ENCODE results near the gene KLHL40. TPM values are rescaled to one million over a fixed set of nuclear protein-coding genes. Genes with fewer than 3 reads are reported as not detected.
"Not testable (repeated sequence)": the region's sequence is repeated elsewhere in the genome, so short reads cannot be mapped to it uniquely, and the experiment has no call there.

KLHL40 gene
- total and polyA plus RNA-seq, 9 donors, result not detected

DNA sequence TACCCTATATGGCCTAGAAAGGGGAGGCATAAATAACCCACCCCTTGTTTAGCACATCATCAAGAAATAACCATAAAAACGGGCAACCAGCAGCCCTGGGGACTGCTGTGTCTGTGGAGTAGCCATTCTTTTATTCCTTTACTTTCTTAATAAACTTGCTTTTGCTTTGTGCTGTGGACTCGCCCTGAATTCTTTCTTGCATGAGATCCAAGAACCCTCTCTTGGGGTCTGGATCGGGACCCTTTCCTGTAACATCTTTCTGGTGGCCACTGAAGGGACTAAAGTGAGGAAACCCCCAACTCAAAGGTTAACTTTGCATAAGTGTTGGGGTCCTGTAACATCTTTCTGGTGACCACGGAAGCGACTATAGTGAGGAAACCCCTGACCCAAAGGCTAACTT is 33.0 kb downstream of the KLHL40 start:
- no peak overlapping the region for H3K4me3 ChIP-seq
- H3K36me3 ChIP-seq, result no peaks in the 10 kb centered on the region
- H3K27me3 ChIP-seq, result no peaks in the 10 kb centered on the region
- H3K27ac ChIP-seq, result no peak overlapping the region
- DNase-seq, result peak in 1 of 5 donors; percentile 1
- no peaks in the 10 kb centered on the region for H3K9me3 ChIP-seq
- 75 to 79% (median 77%) methylated on average over 5 of the region's 5 CpGs for WGBS, 3 donors
- TF ChIP-seq EP300 (IDR thresholded peaks at IDR 0.05) (no peak), POLR2A (IDR thresholded peaks at IDR 0.05) (no peak)
- TF ChIP-seq, protein P1, sequence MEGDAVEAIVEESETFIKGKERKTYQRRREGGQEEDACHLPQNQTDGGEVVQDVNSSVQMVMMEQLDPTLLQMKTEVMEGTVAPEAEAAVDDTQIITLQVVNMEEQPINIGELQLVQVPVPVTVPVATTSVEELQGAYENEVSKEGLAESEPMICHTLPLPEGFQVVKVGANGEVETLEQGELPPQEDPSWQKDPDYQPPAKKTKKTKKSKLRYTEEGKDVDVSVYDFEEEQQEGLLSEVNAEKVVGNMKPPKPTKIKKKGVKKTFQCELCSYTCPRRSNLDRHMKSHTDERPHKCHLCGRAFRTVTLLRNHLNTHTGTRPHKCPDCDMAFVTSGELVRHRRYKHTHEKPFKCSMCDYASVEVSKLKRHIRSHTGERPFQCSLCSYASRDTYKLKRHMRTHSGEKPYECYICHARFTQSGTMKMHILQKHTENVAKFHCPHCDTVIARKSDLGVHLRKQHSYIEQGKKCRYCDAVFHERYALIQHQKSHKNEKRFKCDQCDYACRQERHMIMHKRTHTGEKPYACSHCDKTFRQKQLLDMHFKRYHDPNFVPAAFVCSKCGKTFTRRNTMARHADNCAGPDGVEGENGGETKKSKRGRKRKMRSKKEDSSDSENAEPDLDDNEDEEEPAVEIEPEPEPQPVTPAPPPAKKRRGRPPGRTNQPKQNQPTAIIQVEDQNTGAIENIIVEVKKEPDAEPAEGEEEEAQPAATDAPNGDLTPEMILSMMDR (IDR thresholded peaks at IDR 0.05), result no peak
- H3K4me1 ChIP-seq (ENCODE audit: insufficient read depth), result no peaks in the 10 kb centered on the region
- intact Hi-C loops (cut with DNase I), result no loop called here

DNA sequence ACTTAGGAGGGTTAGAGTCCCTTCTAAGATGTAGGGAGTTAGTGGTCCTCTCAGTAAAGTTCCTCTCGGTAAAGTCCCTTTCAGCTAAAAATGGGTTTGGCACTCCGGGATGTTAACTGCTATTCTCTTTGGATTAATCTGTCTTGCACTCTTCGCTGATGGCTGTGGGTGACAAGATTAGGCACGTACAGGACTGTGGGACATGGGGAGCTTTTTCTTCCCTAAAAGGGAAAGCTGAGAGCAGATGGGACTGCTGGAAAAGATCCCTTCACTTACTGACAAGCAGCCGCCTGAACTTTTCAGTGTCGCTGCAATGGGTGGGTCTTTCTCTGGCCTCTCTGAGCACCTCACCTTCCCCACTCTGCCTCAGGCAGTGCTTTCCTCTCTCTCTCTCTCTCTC is 33.7 kb downstream of the KLHL40 start:
- Histone ChIP-seq H3K4me3 (no peak overlapping the region), H3K4me1 (ENCODE audit: insufficient read depth) (no peaks in the 10 kb centered on the region), H3K9me3 (no peaks in the 10 kb centered on the region), H3K36me3 (no peaks in the 10 kb centered on the region), H3K27ac (no peak overlapping the region), H3K27me3 (no peaks in the 10 kb centered on the region)
- intact Hi-C loops (cut with DNase I), result no loop called here
- DNase-seq, result peak in 2 of 5 donors; percentile 2 to 4
- 68 to 79% (median 74%) methylated on average over 6 of the region's 6 CpGs for WGBS, 3 donors
- no peak for TF ChIP-seq POLR2A (IDR thresholded peaks at IDR 0.05)
- TF ChIP-seq, protein P1 (IDR thresholded peaks at IDR 0.05), result no peak

DNA sequence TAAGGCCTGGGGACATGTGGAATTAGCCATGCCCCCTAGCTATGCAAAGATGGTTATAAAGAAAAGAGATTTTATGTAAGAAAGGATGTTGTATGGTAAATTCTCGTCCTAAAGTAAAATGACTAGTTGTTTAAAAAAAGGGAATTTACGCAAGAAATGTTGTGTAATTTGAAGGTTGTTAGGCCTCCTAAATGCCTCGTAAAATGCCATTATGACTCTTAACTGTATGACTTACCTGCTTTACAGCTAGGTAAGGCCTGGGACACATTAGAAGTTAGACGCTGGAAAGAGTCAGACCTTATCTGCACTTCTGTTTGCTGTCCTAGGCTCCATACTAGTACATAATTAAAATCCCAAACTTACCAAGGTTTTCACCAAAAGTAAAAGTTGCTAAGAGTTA is 34.8 kb downstream of the KLHL40 start:
- intact Hi-C loops (cut with DNase I), result no loop called here
- H3K4me3 ChIP-seq, result no peak overlapping the region
- TF ChIP-seq, protein P1 (IDR thresholded peaks at IDR 0.05), result no peak
- no peak for TF ChIP-seq EP300 (IDR thresholded peaks at IDR 0.05)
- no peak for TF ChIP-seq POLR2A (IDR thresholded peaks at IDR 0.05)
- no peaks in the 10 kb centered on the region for H3K36me3 ChIP-seq
- no peaks in the 10 kb centered on the region for H3K27me3 ChIP-seq
- 86 to 88% (median 86%) methylated on average over 4 of the region's 4 CpGs for WGBS, 3 donors
- DNase-seq, result no peak
- H3K27ac ChIP-seq, result no peak overlapping the region
- H3K9me3 ChIP-seq, result no peaks in the 10 kb centered on the region
- H3K4me1 ChIP-seq (ENCODE audit: insufficient read depth), result no peaks in the 10 kb centered on the region

DNA sequence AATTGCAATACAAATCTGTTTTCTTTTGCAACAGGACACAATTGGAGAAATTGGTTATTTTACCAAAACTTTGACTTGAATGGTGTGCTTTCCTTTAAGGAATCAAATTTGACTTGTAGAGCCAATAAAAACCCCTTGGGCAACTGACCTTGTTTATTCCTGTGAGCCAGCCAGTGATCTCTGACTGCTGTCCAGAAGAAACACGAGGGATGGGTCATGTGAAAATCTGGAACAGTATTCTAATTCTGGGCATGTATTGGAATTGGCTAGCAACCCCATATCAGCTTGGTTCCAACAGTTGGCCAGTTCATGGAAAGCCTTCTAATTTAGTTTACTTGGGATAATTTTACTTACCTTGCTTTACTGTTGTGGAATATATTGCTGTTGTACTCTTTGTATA is 36.4 kb downstream of the KLHL40 start:
- no peaks in the 10 kb centered on the region for H3K27me3 ChIP-seq
- H3K27ac ChIP-seq, result no peak overlapping the region
- WGBS, 3 donors, result 46 to 50% (median 50%) methylated on average over 1 of the region's 1 CpG
- no peaks in the 10 kb centered on the region for H3K9me3 ChIP-seq
- DNase-seq, result no peak
- H3K4me1 ChIP-seq (ENCODE audit: insufficient read depth), result no peaks in the 10 kb centered on the region
- TF ChIP-seq, protein P1 (IDR thresholded peaks at IDR 0.05), result no peak
- no peak for TF ChIP-seq EP300 (IDR thresholded peaks at IDR 0.05)
- TF ChIP-seq POLR2A (IDR thresholded peaks at IDR 0.05), result no peak
- intact Hi-C loops (cut with DNase I), result no loop called here
- no peak overlapping the region for H3K4me3 ChIP-seq
- H3K36me3 ChIP-seq, result no peaks in the 10 kb centered on the region

DNA sequence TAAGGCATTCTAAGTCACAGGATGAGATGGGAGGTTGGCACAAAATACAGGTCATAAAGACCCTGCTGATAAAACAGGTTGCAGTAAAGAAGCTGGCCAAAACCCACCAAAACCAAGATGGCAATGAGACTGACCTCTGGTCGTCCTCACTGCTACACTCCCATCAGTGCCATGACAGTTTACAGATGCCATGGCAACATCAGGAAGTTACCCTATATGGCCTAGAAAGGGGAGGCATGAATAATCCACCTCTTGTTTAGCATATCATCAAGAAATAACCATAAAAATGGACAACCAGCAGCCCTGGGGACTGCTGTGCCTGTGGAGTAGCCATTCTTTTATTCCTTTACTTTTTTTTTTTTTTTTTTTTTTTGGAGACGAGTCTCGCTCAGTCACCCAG is 37.1 kb downstream of the KLHL40 start:
- intact Hi-C loops (cut with DNase I), result not testable (repeated sequence)

More for the DNA sequence above, 37.1 kb downstream of the KLHL40 start:
- DNase-seq; H3K27ac ChIP-seq; H3K36me3 ChIP-seq; H3K27me3 ChIP-seq; H3K4me1 ChIP-seq (ENCODE audit: insufficient read depth); H3K4me3 ChIP-seq; H3K9me3 ChIP-seq: not testable (repeated sequence)
- 75 to 81% (median 76%) methylated on average over 3 of the region's 3 CpGs for WGBS, 3 donors
